HS-27A (cell line): ENCODE measurements around the gene HPSE.
A peak's percentile ranks its signal among the peaks of the same experiment; 100 is the strongest.

ENCODE experiments used
- DNase-seq: peaks from one replicate; pipeline ENCODE4 v3.0.0-alpha.2; 2012; ENCODE audit warnings: low read depth, missing footprints

The HPSE gene

GRCh38 chr4:83334425-83335241, at the start of gene HPSE:
TSS of gene HPSE (minus strand) at chr4:83334848. CDS start at chr4:83334782, 66 bp downstream.
- DNase-seq, result peak; percentile 71

DNA sequence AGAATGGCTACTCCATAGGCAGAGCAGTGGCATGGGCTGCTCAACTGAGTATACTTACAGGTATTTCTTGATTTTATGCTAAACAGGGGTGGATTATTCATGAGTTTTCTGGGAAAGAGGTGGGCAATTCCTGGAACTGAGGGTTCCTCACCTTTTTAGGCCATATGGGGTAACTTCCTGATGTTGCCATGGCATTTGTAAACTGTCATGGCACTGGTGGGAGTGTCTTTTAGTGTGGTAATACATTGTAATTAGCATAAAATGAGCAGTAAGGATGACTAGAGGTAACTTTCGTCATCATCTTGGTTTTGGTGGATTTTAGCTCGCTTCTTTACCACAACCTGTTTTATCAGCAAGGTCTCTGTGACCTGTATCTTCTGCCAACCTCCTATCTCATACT, 48.2 kb upstream of the HPSE start:
- DNase-seq, result no peak

GRCh38 chr4:83381173-83381572, 46.5 kb upstream of the HPSE start:
- DNase-seq, result no peak

DNA sequence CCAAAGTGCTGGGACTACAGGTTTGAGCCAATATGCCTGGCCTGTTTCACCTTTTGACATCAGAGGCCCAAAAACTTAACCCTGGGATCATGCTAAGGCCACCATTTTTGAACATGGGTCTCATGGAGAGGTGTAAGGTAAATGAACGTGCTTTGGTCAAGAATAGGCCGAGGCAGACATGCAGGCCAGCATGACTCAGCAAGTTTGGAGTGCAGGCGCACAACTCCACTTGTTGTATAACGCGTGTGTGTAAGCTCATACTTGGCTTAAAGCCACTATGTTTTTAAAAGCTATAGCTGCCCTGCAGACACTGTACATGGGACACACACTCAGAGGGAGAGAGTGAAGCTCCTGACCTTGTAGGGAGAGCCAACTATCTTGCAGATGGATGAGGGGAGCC, 43.8 kb upstream of the HPSE start:
- DNase-seq, result no peak

GRCh38 chr4:83372931-83373330, 38.3 kb upstream of the HPSE start:
- no peak for DNase-seq

GRCh38 chr4:83371936-83372335, 37.3 kb upstream of the HPSE start:
- no peak for DNase-seq

GRCh38 chr4:83371235-83371634, 36.6 kb upstream of the HPSE start:
- no peak for DNase-seq

- DNase-seq, result no peak
Measured at GRCh38 chr4:83370640-83370906, 35.9 kb upstream of the HPSE start.

DNA sequence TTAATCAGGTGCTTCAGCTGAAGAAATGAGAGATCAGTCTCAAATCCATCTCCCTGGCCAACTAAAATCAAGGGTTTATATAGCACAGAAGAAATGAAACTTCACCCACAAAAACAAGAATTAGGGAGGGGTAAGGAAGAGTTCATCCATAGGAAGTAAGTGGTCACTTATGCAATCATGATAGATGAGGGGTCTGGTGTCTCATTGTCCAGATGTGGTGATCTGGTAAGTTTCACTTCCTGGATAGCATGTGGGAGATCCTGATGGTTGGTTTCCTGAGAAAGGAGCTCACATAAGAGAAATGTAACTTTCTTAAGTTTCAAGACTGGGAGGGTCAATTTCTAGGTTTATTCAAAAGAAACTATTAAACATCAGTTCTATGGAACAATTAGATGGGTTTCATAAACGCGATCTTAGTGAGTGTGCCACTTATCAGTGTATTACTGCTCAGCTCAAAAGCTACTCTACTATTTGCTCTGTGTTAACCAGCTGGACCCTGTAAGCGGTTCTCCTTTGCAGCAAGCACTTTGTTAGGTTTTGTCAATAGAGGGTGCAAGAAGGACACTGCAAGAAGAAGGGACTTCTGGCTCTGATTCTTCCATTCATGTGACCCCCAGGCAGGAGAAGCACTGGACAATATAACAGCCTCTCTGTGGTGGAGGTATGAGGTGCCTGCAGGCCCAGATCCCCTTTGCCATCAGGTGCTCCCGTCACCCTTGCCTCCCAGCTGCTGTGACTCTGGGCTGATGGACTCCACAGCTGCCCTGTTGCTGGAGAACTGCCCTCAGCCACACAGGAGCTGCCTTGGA, 35.4 kb upstream of the HPSE start:
- DNase-seq, result no peak

GRCh38 chr4:83364312-83364711, 29.7 kb upstream of the HPSE start:
- no peak for DNase-seq

DNA sequence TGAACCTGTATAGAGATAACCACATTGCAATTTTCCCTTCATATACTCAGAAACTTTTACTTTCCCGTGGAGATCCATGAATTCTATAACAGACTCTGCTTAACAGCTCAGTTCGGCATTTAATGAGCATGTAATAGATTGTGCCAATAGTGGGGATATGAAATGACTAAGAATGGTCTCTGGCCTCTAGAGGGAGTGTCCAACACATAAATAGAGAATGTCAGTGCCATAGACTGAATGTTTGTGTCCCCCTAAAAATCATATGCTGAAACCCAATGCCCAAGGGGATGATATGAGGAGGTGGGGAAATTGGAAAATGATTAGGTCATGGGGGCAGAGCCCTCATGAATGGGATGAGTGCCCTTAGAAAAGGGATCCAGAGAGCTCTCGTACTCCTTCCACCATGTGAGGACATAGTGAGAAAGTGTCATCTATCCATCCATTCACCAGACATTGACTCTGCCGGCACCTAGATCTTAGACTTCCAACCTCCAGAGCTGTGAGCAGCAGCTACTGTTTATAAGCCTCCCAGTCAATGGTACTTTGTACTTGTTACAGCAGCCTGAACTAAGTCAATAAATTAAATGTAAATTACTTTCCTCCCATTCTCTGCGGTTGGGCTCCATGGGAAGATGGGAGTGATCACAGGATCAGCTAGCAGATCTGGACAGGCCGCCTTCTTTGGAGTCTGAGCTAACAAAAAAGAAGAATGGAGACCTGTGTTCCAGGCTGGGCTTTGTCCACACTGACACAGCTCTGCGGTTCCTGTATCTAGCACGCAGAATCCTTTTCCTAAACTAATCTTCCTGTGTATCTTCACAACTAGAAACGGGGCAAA, 28.1 kb upstream of the HPSE start:
- DNase-seq, result no peak

- no peak for DNase-seq
Measured at GRCh38 chr4:83361416-83362103, 26.9 kb upstream of the HPSE start.

GRCh38 chr4:83360018-83360417, 25.4 kb upstream of the HPSE start:
- DNase-seq, result no peak

- peak; percentile 71 for DNase-seq
Measured at GRCh38 chr4:83358410-83358809, 23.8 kb upstream of the HPSE start.

GRCh38 chr4:83356899-83357661, 22.4 kb upstream of the HPSE start:
- peak; percentile 93 for DNase-seq

DNA sequence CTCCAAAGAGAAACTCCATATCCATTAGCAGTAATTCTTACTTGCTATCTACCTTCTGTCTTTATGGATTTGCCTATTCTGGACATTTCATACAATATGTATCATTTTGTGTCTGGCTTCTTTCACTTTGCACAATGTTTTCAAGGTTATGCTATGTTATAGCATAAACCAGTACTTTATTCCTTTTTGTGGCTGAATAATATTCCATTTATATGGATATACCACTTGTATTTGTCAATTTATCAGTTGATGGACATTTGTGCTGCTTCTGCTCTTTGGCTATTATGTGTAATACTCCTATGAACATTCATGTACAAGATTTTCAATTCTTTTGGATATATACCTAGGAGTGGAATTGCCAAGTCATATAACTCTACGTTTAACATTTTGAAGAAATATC, 18.9 kb upstream of the HPSE start:
- DNase-seq, result no peak

DNA sequence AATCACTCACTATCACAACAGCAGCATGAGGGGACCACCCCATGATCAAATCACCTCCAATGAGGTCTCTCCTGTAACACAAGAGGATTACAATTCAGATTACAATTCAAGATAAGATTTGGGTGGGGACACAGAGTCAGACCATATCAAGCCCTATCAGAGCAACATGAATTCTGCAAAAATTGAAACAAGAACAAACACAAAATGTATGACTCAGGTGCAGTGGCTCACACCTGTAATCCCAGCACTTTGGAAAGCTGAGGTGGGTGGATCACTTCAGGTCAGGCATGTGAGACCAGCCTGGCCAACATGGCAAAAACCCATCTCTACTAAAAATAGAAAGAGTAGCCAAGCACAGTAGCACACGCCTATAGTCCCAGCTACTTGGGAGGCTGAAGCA, 13.4 kb upstream of the HPSE start:
- no peak for DNase-seq

GRCh38 chr4:83342476-83342875, 7.8 kb upstream of the HPSE start:
- no peak for DNase-seq

DNA sequence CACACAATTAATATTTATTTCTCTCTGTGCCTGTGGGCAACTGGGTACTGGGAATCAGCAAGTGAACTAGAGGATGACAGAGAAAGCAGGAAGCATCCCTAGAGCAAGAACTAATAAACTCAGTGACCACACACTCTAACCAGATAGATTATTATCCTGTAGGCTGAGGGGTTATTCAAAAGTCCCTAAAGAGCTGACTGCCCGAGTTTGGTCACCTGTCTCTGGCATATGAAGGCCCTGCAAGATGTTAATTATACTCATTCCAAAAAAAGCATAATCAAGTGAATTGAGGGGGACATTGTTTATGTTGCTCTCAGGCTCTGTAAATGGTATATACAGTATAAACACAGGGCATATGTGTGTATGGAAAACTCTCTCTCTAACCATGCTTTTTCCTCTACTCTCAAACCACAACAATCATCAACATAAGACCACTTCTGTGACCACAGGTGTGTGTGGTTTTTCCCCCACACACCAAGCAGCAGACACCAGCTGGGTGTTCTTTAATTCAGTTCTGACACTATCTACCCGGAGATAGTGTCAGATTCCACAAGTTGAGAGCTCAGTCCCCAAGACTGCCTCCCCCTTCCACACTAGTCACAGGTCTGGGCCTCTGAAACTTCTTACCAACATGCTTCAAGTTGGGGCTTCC, 6.2 kb upstream of the HPSE start:
- DNase-seq, result no peak

- DNase-seq, result no peak
Measured at GRCh38 chr4:83339573-83339972, 4.9 kb upstream of the HPSE start.

DNA sequence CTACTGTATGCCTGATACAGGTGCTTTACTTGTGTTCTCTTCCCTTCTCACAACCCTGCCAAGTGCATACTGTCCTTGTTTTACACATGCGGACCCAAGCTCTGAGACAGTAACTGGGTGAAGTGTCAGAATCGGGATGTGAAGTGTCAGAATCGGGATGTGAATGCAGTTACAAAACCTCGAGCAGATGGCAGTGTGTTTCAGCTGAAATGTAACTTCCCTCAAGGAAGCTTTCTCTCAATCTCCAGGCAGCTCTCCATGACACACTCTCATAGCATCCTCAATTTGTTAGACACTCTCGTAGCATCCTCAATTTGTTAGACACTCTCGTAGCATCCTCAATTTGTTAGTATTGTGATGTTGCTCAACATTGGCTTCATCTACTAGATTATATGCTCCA, 1.1 kb upstream of the HPSE start:
- DNase-seq, result no peak
